GM12878 (cell line): ENCODE results near the gene PKHD1. TPM values are rescaled to one million over a fixed set of nuclear protein-coding genes. Genes with fewer than 3 reads are reported as not detected.

Source experiments
- ATAC-seq: fragments of 200-7000 bp; cut with Tn5 transposase; 3 replicates; pipeline ENCODE4 v1.9.1; 2020; ENCODE audit warnings: mild to moderate bottlenecking, moderate library complexity
- BruUV-seq: library from RNA; stranded (reverse); fragments of 400-500 nt; replicated peaks from 2 replicates; lab custom pipeline; 2021; lab: Mats Ljungman, UMichigan
- CTCF ChIA-PET: fragments of 300-600 bp; sonication (Branson Sonifier 250); formaldehyde crosslinking; extraction: SDS; loops from one replicate; lab custom pipeline; 2021; ENCODE audit warnings: inconsistent platforms; lab: Yijun Ruan, JAX
- POLR2A ChIA-PET: fragments of 350-600 bp; formaldehyde crosslinking; extraction: SDS; loops from one replicate; lab custom pipeline; 2021; ENCODE audit warnings: inconsistent platforms; lab: Charles Lee
- RAD21 ChIA-PET: fragments of 300-600 bp; sonication (Branson Sonifier 250); formaldehyde crosslinking; loops from one replicate; lab custom pipeline; 2023; ENCODE audit warnings: antibody characterized with exemption; ENCODE audit not compliant: unreplicated experiment; lab: Charles Lee
- SMC1A ChIA-PET: fragments of 300-600 bp; sonication (Branson Sonifier 250); formaldehyde crosslinking; loops from one replicate; lab custom pipeline; 2023; ENCODE audit not compliant: unreplicated experiment, uncharacterized antibody; lab: Charles Lee
- DNase-seq: peaks from one replicate; pipeline ENCODE4 v3.0.0-alpha.2; 2011; ENCODE audit warnings: low read depth, low spot score
- FAIRE-seq: peaks from 3 replicates; lab custom pipeline; 2011; peaks lifted over from hg19 to GRCh38; lab: Jason Lieb, UNC
- H2AFZ ChIP-seq: 2 replicates; pipeline ENCODE4 v1.6.0; 2011; ENCODE audit warnings: low read depth, low read length, control low read depth; ENCODE audit not compliant: control insufficient read depth
- H3K27ac ChIP-seq: 2 replicates; pipeline ENCODE4 v1.5.1; 2011; ENCODE audit warnings: control low read depth; ENCODE audit not compliant: control insufficient read depth, insufficient read depth
- H3K27me3 ChIP-seq, 2 experiments: replicated peaks in 1 of 2; 2 replicates each; pipeline versions ENCODE4 v1.6.0 to v1.6.1; 2011; ENCODE audit warnings: low read length in 1 of 2; ENCODE audit not compliant: control insufficient read depth in 2 of 2, insufficient read depth in 2 of 2
- H3K36me3 ChIP-seq, 2 experiments: 2 replicates each; pipeline ENCODE4 v1.5.1; 2011; ENCODE audit warnings: low read length in 1 of 2; ENCODE audit not compliant: control insufficient read depth in 2 of 2, insufficient read depth in 2 of 2
- H3K4me1 ChIP-seq: 2 replicates; pipeline ENCODE4 v1.6.1; 2011; ENCODE audit warnings: mild to moderate bottlenecking, low read length, moderate library complexity, mixed read lengths; ENCODE audit not compliant: control insufficient read depth, insufficient read depth
- H3K4me2 ChIP-seq: 2 replicates; pipeline ENCODE4 v1.6.0; 2011; ENCODE audit warnings: control low read depth; ENCODE audit not compliant: control insufficient read depth, insufficient read depth
- H3K4me3 ChIP-seq: fragments of 200-600 bp; sonication (generic); 2 replicates; pipeline ENCODE4 v1.5.1; 2016
- H3K79me2 ChIP-seq: 2 replicates; pipeline ENCODE4 v1.6.0; 2011; ENCODE audit warnings: low read length; ENCODE audit not compliant: control insufficient read depth, insufficient read depth
- H3K9ac ChIP-seq: 2 replicates; pipeline ENCODE4 v1.8.0; 2011; ENCODE audit warnings: low read length, control low read depth, mixed read lengths; ENCODE audit not compliant: control insufficient read depth, insufficient read depth
- H3K9me3 ChIP-seq: replicated peaks from 3 replicates; pipeline ENCODE4 v1.5.1; 2011; ENCODE audit warnings: mild to moderate bottlenecking, low read length; ENCODE audit not compliant: control insufficient read depth, insufficient read depth
- H4K20me1 ChIP-seq: 2 replicates; pipeline ENCODE4 v1.6.0; 2011; ENCODE audit not compliant: control insufficient read depth, insufficient read depth
- BCL11A ChIP-seq: IDR thresholded peaks from 2 replicates; pipeline ENCODE4 v1.6.1; 2011; ENCODE audit warnings: low read depth, low read length
- BRCA1 ChIP-seq: IDR thresholded peaks from 2 replicates; pipeline ENCODE4 v1.6.1; 2011; ENCODE audit warnings: low read depth, low read length, improper control_type of control experiment
- CREB1 ChIP-seq: IDR thresholded peaks from 2 replicates; pipeline ENCODE4 v1.6.1; 2012; ENCODE audit warnings: low read depth, mild to moderate bottlenecking, inconsistent platforms
- E2F8 ChIP-seq: fragments of 450-650 bp; IDR thresholded peaks from 2 replicates; pipeline ENCODE4 v1.6.1; 2018; ENCODE audit warnings: mild to moderate bottlenecking, low read depth, moderate library complexity; ENCODE audit not compliant: partially characterized antibody
- EED ChIP-seq: sonication (generic); IDR thresholded peaks from 2 replicates; pipeline ENCODE4 v1.6.1; 2016; ENCODE audit warnings: antibody characterized with exemption, low read depth
- ETV6 ChIP-seq, 2 experiments: fragments of 450-650 bp in 1 of 2; IDR thresholded peaks in 1 of 2; conservative IDR thresholded peaks in 1 of 2; 2 replicates each; pipeline ENCODE4 v1.6.1; 2014; ENCODE audit warnings: antibody characterized with exemption in 1 of 2, borderline replicate concordance in 1 of 2, low read depth in 1 of 2, mild to moderate bottlenecking in 1 of 2, moderate library complexity in 1 of 2
- IKZF1 ChIP-seq: fragments of 450-650 bp; conservative IDR thresholded peaks from 2 replicates; pipeline ENCODE4 v1.6.1; 2017; ENCODE audit warnings: antibody characterized with exemption, mild to moderate bottlenecking
- MTA3 ChIP-seq: IDR thresholded peaks from 2 replicates; pipeline ENCODE4 v1.6.1; 2012; ENCODE audit warnings: low read length, inconsistent platforms, borderline replicate concordance
- MYB ChIP-seq: fragments of 150-350 bp; IDR thresholded peaks from 2 replicates; pipeline ENCODE4 v1.6.1; 2014; ENCODE audit warnings: mild to moderate bottlenecking, low read depth, low read length, borderline replicate concordance
- POLR2AphosphoS5 ChIP-seq: IDR thresholded peaks from 2 replicates; pipeline ENCODE4 v1.6.1; 2011; ENCODE audit warnings: mild to moderate bottlenecking, low read length, inconsistent platforms
- POU2F2 ChIP-seq: IDR thresholded peaks from 3 replicates; pipeline ENCODE4 v1.6.1; 2011; ENCODE audit warnings: low read depth, mild to moderate bottlenecking, low read length, borderline replicate concordance
- RFX5 ChIP-seq: IDR thresholded peaks from 2 replicates; pipeline ENCODE4 v1.6.1; 2011; ENCODE audit warnings: low read depth, low read length, improper control_type of control experiment
- SMAD1 ChIP-seq: fragments of 450-650 bp; IDR thresholded peaks from 2 replicates; pipeline ENCODE4 v1.6.1; 2018; ENCODE audit warnings: mild to moderate bottlenecking, low read depth; ENCODE audit not compliant: partially characterized antibody
- STAT1 ChIP-seq: fragments of 450-650 bp; conservative IDR thresholded peaks from 2 replicates; pipeline ENCODE4 v1.6.1; 2014; ENCODE audit warnings: antibody characterized with exemption, mild to moderate bottlenecking
- TCF7 ChIP-seq: IDR thresholded peaks from 2 replicates; pipeline ENCODE4 v1.6.1; 2014; ENCODE audit warnings: antibody characterized with exemption, borderline replicate concordance
- WRNIP1 ChIP-seq: IDR thresholded peaks from 2 replicates; pipeline ENCODE4 v1.6.1; 2011; ENCODE audit warnings: low read depth, low read length, improper control_type of control experiment, borderline replicate concordance
- WGBS: methylation state at CpG from one replicate; pipeline ENCODE4 v1.1.6; 2016; ENCODE audit warnings: low lambda C conversion rate; ENCODE audit not compliant: insufficient replicate concordance, insufficient coverage; ENCODE audit errors: missing lambda C conversion rate; 5-methylcytosine and 5-hydroxymethylcytosine counted together
- in situ Hi-C: fragments of 300-500 bp; cut with MboI; formaldehyde crosslinking; loops from 9 replicates; pipeline ENCODE4 v1.14.3; 2018; ENCODE audit warnings: mixed read lengths
- intact Hi-C: fragments of 100-400 bp; cut with micrococcal nuclease; formaldehyde crosslinking; loops from one replicate; pipeline ENCODE4 v1.14.2; 2022; ENCODE audit not compliant: unreplicated experiment
- polyA plus RNA-seq, 11 experiments: library from polyadenylated mRNA; depleted of rRNA in 4 of 11; unstranded in 6 of 11; stranded (reverse) in 5 of 11; fragments of >200 nt; fragmentation: Nextera tagmentation in 4 of 11; fragmentation: Illumina TruSeq in 1 of 11; extraction: Ambion mirVana in 4 of 11; extraction: Trizol in 1 of 11; gene quantifications; 1 replicate in 1 of 11; 2 replicates in 10 of 11; pipeline versions ENCODE4 v1.2.1 to v1.2.3, GENCODE V29; 2011 to 2016; ENCODE audit warnings: inconsistent platforms in 2 of 11, missing spikeins in 2 of 11, low read depth in 1 of 11
- total RNA-seq, 4 experiments: library from RNA; depleted of rRNA in 3 of 4; stranded (reverse); fragments of >200 nt in 3 of 4; fragmentation: Illumina TruSeq in 1 of 4; extraction: Trizol in 1 of 4; gene quantifications; 2 replicates each; pipeline versions ENCODE4 v1.2.1 to v1.2.3, GENCODE V29; 2013 to 2021
- TF ChIP-seq, protein P1 (sequence below): fragments of 450-650 bp; IDR thresholded peaks from 2 replicates; pipeline ENCODE4 v1.6.1; 2017; ENCODE audit warnings: mild to moderate bottlenecking, low read depth, inconsistent platforms; ENCODE audit not compliant: poor library complexity, severe bottlenecking

Gene PKHD1
- total and polyA plus RNA-seq, 10 of the 15 experiments (the other 5 are each of a cell fraction or from before 2014, with no cell fraction given): under 0.01 to 0.90 (median 0.02) TPM; not detected in 1

- no peak for TF ChIP-seq SMAD1
- no peak for TF ChIP-seq BRCA1
- TF ChIP-seq RFX5: no peak
- TF ChIP-seq CREB1: no peak
- TF ChIP-seq TCF7: no peak
- no peak for TF ChIP-seq ETV6 (conservative IDR thresholded peaks at IDR 0.05 in 1 of 2, IDR thresholded peaks at IDR 0.05 in 1 of 2; ENCODE audit: borderline replicate concordance in 1 of 2, low read depth in 1 of 2)
- no peak for TF ChIP-seq BCL11A
Measured at GRCh38 chr6:52009466-52010140, 77.8 kb downstream of the PKHD1 start (continued).

DNA sequence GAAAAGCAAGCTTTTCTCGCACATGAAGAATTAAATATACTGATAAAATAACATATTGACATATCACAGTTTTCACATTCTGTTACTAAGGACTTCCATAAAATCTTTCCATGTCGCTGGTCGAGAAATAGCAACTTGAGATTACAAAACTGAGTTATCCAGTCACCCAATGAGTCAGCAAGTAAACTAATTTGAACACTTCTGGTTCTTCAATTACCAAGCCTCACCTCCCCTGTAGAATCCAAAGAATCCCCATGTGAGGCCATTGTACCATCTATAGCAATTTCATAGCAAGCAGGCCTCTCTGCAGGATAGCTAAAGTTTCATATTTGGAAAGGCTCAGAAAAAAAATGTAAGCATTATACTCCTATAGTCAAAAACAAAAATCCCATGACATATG, 87.3 kb downstream of the PKHD1 start:
- intact Hi-C loops: no loop called here
- ATAC-seq (no peak), FAIRE-seq (no peak), DNase-seq (no peak)
- H3K9me3 ChIP-seq: peaks cover 1% of the 10 kb centered on the region; the same call in 2 of the 3 replicates
- no peak overlapping the region for H2AFZ ChIP-seq
- no TSS peak for BruUV-seq
- H3K4me3 ChIP-seq: no peak overlapping the region
- POLR2A ChIA-PET: no interaction called here
- in situ Hi-C loops: no loop called here
- no peaks in the 10 kb centered on the region for H4K20me1 ChIP-seq
- RAD21 ChIA-PET: no interaction called here
- no peaks in the 10 kb centered on the region for H3K79me2 ChIP-seq
- 70% methylated on average over 3 of the region's 3 CpGs for WGBS
- H3K9ac ChIP-seq: no peak overlapping the region
- H3K27ac ChIP-seq: no peak overlapping the region
- CTCF ChIA-PET: interaction anchor here (0.6 to 2.5 kb wide), 4 partner anchors 10 to 267 kb away, joined by 3 to 6 read pairs (median 4); no protein-coding TSS in a partner anchor
- no peaks in the 10 kb centered on the region for H3K36me3 ChIP-seq
- H3K4me2 ChIP-seq: no peak overlapping the region
- SMC1A ChIA-PET: interaction anchor here (0.9 to 1.3 kb wide), 3 partner anchors 12 to 132 kb away, joined by 3 to 5 read pairs (median 3); no protein-coding TSS in a partner anchor
- peaks cover 14% of the 10 kb centered on the region for H3K4me1 ChIP-seq
- no peaks in the 10 kb centered on the region for H3K27me3 ChIP-seq
- TF ChIP-seq POLR2AphosphoS5 (no peak), WRNIP1 (no peak), STAT1 (no peak), IKZF1 (no peak), POU2F2 (no peak), E2F8 (no peak), MYB (no peak), MTA3 (no peak), EED (no peak)
- TF ChIP-seq, protein P1, sequence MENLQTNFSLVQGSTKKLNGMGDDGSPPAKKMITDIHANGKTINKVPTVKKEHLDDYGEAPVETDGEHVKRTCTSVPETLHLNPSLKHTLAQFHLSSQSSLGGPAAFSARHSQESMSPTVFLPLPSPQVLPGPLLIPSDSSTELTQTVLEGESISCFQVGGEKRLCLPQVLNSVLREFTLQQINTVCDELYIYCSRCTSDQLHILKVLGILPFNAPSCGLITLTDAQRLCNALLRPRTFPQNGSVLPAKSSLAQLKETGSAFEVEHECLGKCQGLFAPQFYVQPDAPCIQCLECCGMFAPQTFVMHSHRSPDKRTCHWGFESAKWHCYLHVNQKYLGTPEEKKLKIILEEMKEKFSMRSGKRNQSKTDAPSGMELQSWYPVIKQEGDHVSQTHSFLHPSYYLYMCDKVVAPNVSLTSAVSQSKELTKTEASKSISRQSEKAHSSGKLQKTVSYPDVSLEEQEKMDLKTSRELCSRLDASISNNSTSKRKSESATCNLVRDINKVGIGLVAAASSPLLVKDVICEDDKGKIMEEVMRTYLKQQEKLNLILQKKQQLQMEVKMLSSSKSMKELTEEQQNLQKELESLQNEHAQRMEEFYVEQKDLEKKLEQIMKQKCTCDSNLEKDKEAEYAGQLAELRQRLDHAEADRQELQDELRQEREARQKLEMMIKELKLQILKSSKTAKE: no peak
